Measurements from ENCODE around the gene CRYBG2.

DNA sequence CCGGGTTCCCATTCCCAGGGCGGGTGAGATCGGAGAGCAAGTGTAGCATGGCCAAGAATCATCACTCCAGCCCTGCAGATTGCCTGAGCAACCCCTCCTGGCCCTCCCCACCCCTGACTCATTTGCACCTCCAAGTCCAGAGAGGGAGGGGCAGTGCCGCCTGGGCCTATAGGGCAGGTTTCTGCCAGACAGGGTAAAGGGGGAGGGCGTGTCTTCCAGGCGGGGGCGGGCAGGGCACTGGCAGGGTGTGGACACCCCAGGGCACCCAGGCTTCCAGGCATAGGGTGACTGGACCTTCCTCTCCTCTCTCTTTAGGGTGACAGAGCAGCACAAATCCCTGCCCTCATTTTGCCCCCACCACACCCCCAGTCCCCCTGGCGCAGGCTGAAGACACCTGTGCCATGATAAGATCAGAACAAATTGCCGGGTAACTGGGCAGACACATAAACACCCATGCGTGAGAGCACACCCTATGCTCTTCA is 3.2 kb upstream of the CRYBG2 start:
- TF ChIP-seq CSDC2 (CRISPR knock-in tag; IDR thresholded peaks at IDR 0.05): no peak
- TF ChIP-seq TCF4 (CRISPR knock-in tag; IDR thresholded peaks at IDR 0.05; ENCODE audit: borderline replicate concordance): no peak

All from SK-N-SH treated with all-trans-retinoic acid at 6 μM for 48 hours (cell line).